ENCODE results near the gene ATF1. TPM values are rescaled to one million over a fixed set of nuclear protein-coding genes. Genes with fewer than 3 reads are reported as not detected.

ATF1 gene
- total and polyA plus RNA-seq, 10 of the 15 experiments (the other 5 are each of a cell fraction or from before 2014, with no cell fraction given), result 15.4 to 92.0 (median 33.6) TPM

GRCh38 chr12:50763639-50764285 is at the start of gene ATF1 (continued):
- TF ChIP-seq YY1 (IDR thresholded peaks at IDR 0.05; ENCODE audit: low read depth, low read length), result peak; percentile 99
- 0 out of 2 replicates have a peak, but pooled peaks have one; percentile 26 for TF ChIP-seq EED (IDR thresholded peaks at IDR 0.05; ENCODE audit: low read depth)
- peak; percentile 91 for TF ChIP-seq CBFB (IDR thresholded peaks at IDR 0.05; ENCODE audit: low read depth)
- peak; percentile 94 for TF ChIP-seq CREB1 (IDR thresholded peaks at IDR 0.05; ENCODE audit: low read depth)
- TF ChIP-seq DPF2 (IDR thresholded peaks at IDR 0.05), result no peak
- peak; percentile 79 for TF ChIP-seq LARP7 (IDR thresholded peaks at IDR 0.05)
- 0 out of 2 replicates have a peak, but pooled peaks have one; percentile 86 for TF ChIP-seq NBN (IDR thresholded peaks at IDR 0.05)
- 0 out of 4 replicates have a peak, but pooled peaks of 1 of the 2 experiments have one; percentile 14 for TF ChIP-seq EP300 (IDR thresholded peaks at IDR 0.05; ENCODE audit: borderline replicate concordance in 1 of 2, control insufficient read depth in 1 of 2, low read depth in 2 of 2, low read length in 2 of 2)
- TF ChIP-seq IRF3 (IDR thresholded peaks at IDR 0.05), result no peak; the same call in 1 of the 2 replicates
- peak; percentile 79 for TF ChIP-seq ATF3 (IDR thresholded peaks at IDR 0.05; ENCODE audit: borderline replicate concordance, extremely low read depth, low read depth, low read length)
- TF ChIP-seq SIX5 (IDR thresholded peaks at IDR 0.05; ENCODE audit: low read depth, low read length, severe bottlenecking), result peak; percentile 27
- peak; percentile 55; the same call in 1 of the 2 replicates for TF ChIP-seq HCFC1 (IDR thresholded peaks at IDR 0.05; ENCODE audit: low read length)
- peak; percentile 57 for TF ChIP-seq PKNOX1 (IDR thresholded peaks at IDR 0.05)
- no peak for TF ChIP-seq MTA3 (IDR thresholded peaks at IDR 0.05; ENCODE audit: borderline replicate concordance, low read length)
- peak; percentile 45; the same call in 1 of the 2 replicates for TF ChIP-seq GATAD2B (conservative IDR thresholded peaks at IDR 0.05; ENCODE audit: low read depth)
- TF ChIP-seq IRF5 (IDR thresholded peaks at IDR 0.05; ENCODE audit: borderline replicate concordance), result peak; percentile 5; the same call in 1 of the 2 replicates
- TF ChIP-seq BCLAF1 (IDR thresholded peaks at IDR 0.05), result no peak
- TF ChIP-seq SMAD5 (IDR thresholded peaks at IDR 0.05; ENCODE audit: low read depth), result peak; percentile 60; the same call in 1 of the 2 replicates
- peak; percentile 44; the same call in 1 of the 2 replicates for TF ChIP-seq PAX5 (IDR thresholded peaks at IDR 0.05; ENCODE audit: borderline replicate concordance, low read depth, low read length)
- peak; percentile 37; the same call in 1 of the 2 replicates for TF ChIP-seq BACH1 (IDR thresholded peaks at IDR 0.05; ENCODE audit: borderline replicate concordance)
- peak; percentile 67; the same call in 2 of the 3 replicates for TF ChIP-seq POU2F2 (IDR thresholded peaks at IDR 0.05; ENCODE audit: borderline replicate concordance, low read depth, low read length)
- peak; percentile 98 for TF ChIP-seq USF1 (IDR thresholded peaks at IDR 0.05; ENCODE audit: borderline replicate concordance, extremely low read length, insufficient read depth, low read depth, low read length)

All from GM12878 (cell line).